ENCODE results near the gene PRDM16.

DNA sequence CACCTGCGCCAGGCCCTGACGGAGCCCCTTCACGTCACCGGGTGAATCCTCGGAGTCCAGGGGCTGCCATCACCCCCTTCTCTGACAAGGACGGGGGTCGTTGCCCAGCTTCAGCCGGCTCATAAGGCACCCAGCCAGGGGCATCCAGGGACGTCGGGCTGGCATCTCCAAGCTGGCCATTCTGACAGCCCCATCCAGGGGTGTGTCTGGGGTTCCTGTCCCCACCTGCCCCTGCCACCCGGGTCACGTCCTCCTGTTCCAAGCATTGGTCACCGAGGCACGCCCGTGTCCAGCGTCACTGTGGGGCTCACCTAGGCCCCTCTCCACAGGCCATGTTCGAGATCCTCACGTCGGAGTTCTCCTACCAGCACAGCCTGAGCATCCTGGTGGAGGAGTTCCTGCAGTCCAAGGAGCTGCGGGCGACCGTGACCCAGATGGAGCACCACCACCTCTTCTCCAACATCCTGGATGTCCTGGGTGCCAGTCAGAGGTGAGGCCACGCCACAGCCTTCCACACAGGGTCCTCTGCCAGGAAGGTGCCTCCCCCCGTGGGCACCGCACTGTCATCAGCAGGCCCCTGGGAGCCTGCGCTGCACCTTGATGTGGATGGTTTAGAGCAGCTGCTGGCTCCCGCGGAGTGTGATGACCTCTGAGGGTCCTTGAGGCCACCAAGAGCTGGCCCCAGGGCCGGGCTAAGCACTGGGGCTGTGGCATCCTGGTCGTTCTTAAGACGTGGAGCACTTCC lies 400.3 kb downstream of the PRDM16 start:
- TF ChIP-seq, protein P1, sequence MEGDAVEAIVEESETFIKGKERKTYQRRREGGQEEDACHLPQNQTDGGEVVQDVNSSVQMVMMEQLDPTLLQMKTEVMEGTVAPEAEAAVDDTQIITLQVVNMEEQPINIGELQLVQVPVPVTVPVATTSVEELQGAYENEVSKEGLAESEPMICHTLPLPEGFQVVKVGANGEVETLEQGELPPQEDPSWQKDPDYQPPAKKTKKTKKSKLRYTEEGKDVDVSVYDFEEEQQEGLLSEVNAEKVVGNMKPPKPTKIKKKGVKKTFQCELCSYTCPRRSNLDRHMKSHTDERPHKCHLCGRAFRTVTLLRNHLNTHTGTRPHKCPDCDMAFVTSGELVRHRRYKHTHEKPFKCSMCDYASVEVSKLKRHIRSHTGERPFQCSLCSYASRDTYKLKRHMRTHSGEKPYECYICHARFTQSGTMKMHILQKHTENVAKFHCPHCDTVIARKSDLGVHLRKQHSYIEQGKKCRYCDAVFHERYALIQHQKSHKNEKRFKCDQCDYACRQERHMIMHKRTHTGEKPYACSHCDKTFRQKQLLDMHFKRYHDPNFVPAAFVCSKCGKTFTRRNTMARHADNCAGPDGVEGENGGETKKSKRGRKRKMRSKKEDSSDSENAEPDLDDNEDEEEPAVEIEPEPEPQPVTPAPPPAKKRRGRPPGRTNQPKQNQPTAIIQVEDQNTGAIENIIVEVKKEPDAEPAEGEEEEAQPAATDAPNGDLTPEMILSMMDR (IDR thresholded peaks at IDR 0.05): no peak
- TF ChIP-seq POLR2A (IDR thresholded peaks at IDR 0.05) (no peak), POLR2AphosphoS5 (IDR thresholded peaks at IDR 0.05) (no peak), EP300 (IDR thresholded peaks at IDR 0.05) (no peak)
